ENCODE data around the gene ZBED4.

- no peak for TF ChIP-seq CTCF (IDR thresholded peaks at IDR 0.05)
- no peak for TF ChIP-seq POLR2A (IDR thresholded peaks at IDR 0.05)
These were observed 38.7 kb downstream of the ZBED4 start for GRCh38 chr22:49892226-49892899.

Measured in Peyer's patch (tissue), 4 donors.